K562 (cell line): ENCODE measurements around the gene ACSBG1. TPM values are rescaled to one million over a fixed set of nuclear protein-coding genes. Genes with fewer than 3 reads are reported as not detected.

Experiments
- ATAC-seq: fragments of 200-7000 bp; cut with Tn5 transposase; 3 replicates; pipeline ENCODE4 v1.9.1; 2020; ENCODE audit warnings: moderate library complexity
- BruUV-seq: library from RNA; stranded (reverse); fragments of 400-500 nt; replicated peaks from 2 replicates; lab custom pipeline; 2021; lab: Mats Ljungman, UMichigan
- CTCF ChIA-PET: fragments of 300-600 bp; formaldehyde crosslinking; extraction: SDS; loops from one replicate; lab custom pipeline; 2021; ENCODE audit warnings: low intra/inter-chr PET ratio; lab: Yijun Ruan, JAX
- POLR2A ChIA-PET: fragments of 300-600, 350-650 bp; sonication (Branson Sonifier 250); formaldehyde crosslinking; extraction: SDS; loops from one replicate; lab custom pipeline; 2021; ENCODE audit warnings: antibody characterized with exemption, inconsistent platforms; lab: Yijun Ruan, JAX
- DNase-seq, 4 experiments: peaks; one replicate each; pipeline versions ENCODE4 v3.0.0 to v3.0.0-alpha.2; 2011 to 2018; ENCODE audit warnings: low spot score in 3 of 4, mixed read lengths in 3 of 4; ENCODE audit errors: extremely low read depth in 1 of 4
- FAIRE-seq: peaks from 2 replicates; lab custom pipeline; 2011; peaks lifted over from hg19 to GRCh38; lab: Jason Lieb, UNC
- H2AFZ ChIP-seq: 2 replicates; pipeline ENCODE4 v1.6.0; 2011; ENCODE audit warnings: low read depth, low read length, control low read depth, inconsistent platforms
- H3K27ac ChIP-seq: fragments of 200-600 bp; 3 replicates; pipeline ENCODE4 v1.8.0; 2011; ENCODE audit warnings: low read depth, mild to moderate bottlenecking, control low read depth, inconsistent platforms, low read length, moderate library complexity, mixed read lengths; ENCODE audit errors: extremely low read depth
- H3K27me3 ChIP-seq, 2 experiments: fragments of 300-600 bp in 1 of 2; 2 replicates in 1 of 2; 3 replicates in 1 of 2; pipeline versions ENCODE4 v1.6.0 to v1.8.0; 2011; ENCODE audit warnings: inconsistent platforms in 2 of 2, low read length in 2 of 2, mild to moderate bottlenecking in 1 of 2, mixed read lengths in 1 of 2, moderate library complexity in 1 of 2; ENCODE audit not compliant: control insufficient read depth in 2 of 2, insufficient read depth in 2 of 2
- H3K36me3 ChIP-seq: fragments of 300-600 bp; 3 replicates; pipeline ENCODE4 v1.8.0; 2011; ENCODE audit warnings: mild to moderate bottlenecking, low read length, inconsistent platforms; ENCODE audit not compliant: control insufficient read depth, insufficient read depth
- H3K4me1 ChIP-seq, 2 experiments: fragments of 200-600 bp in 1 of 2; replicated peaks in 1 of 2; 2 replicates in 1 of 2; 3 replicates in 1 of 2; pipeline versions ENCODE4 v1.5.1 to v1.8.0; 2011; ENCODE audit warnings: inconsistent platforms in 2 of 2, low read length in 2 of 2, mild to moderate bottlenecking in 1 of 2, mixed read lengths in 1 of 2, moderate library complexity in 1 of 2; ENCODE audit not compliant: control insufficient read depth in 2 of 2, insufficient read depth in 2 of 2
- H3K4me2 ChIP-seq: 2 replicates; pipeline ENCODE4 v1.6.1; 2011; ENCODE audit warnings: low read length, control low read depth, inconsistent platforms, mixed read lengths; ENCODE audit not compliant: insufficient read depth
- H3K4me3 ChIP-seq: fragments of 200-600 bp; sonication (generic), shearing (Covaris generic); 2 replicates; pipeline ENCODE4 v1.5.1; 2016; ENCODE audit warnings: control low read depth, inconsistent platforms
- H3K79me2 ChIP-seq: fragments of 200-600 bp; 3 replicates; pipeline ENCODE4 v1.8.0; 2011; ENCODE audit warnings: low read length, inconsistent platforms; ENCODE audit not compliant: control insufficient read depth, insufficient read depth
- H3K9ac ChIP-seq, 2 experiments: 2 replicates each; pipeline versions ENCODE4 v1.6.0 to v1.6.1; 2011; ENCODE audit warnings: low read depth in 2 of 2, low read length in 2 of 2, control low read depth in 1 of 2, inconsistent platforms in 1 of 2, mild to moderate bottlenecking in 1 of 2, mixed read lengths in 1 of 2; ENCODE audit not compliant: insufficient read depth in 1 of 2
- H3K9me1 ChIP-seq: one replicate; pipeline ENCODE4 v1.6.0; 2011; ENCODE audit warnings: inconsistent platforms, mild to moderate bottlenecking, low read length, moderate library complexity; ENCODE audit not compliant: control insufficient read depth, insufficient read depth
- H3K9me3 ChIP-seq: replicated peaks from 2 replicates; pipeline ENCODE4 v1.5.1; 2011; ENCODE audit warnings: low read depth, low read length, inconsistent platforms; ENCODE audit not compliant: control insufficient read depth, insufficient read depth
- H4K20me1 ChIP-seq: replicated peaks from 2 replicates; pipeline ENCODE4 v1.6.1; 2011; ENCODE audit warnings: low read length, inconsistent platforms, mixed read lengths; ENCODE audit not compliant: control insufficient read depth, insufficient read depth
- C11orf30 ChIP-seq: fragments of 450-650 bp; IDR thresholded peaks from 2 replicates; pipeline ENCODE4 v1.6.1; 2016; ENCODE audit warnings: low read depth, mild to moderate bottlenecking
- NR4A1 ChIP-seq, 2 experiments: fragments of 250-450 bp in 1 of 2; fragments of 450-650 bp in 1 of 2; sonication (Bioruptor Pico) in 1 of 2; IDR thresholded peaks; 2 replicates each; pipeline versions ENCODE4 v1.4.0 to v1.6.1; 2016 to 2020; ENCODE audit warnings: mild to moderate bottlenecking in 2 of 2, missing compliant biosample characterization in 1 of 2, missing genetic modification characterization in 1 of 2, moderate library complexity in 1 of 2
- ZNF316 ChIP-seq: fragments of 450-650 bp; IDR thresholded peaks from 2 replicates; pipeline ENCODE4 v1.6.1; 2016
- ZNF589 ChIP-seq: fragments of 200-800 bp; sonication (Bioruptor generic); IDR thresholded peaks from 2 replicates; pipeline ENCODE4 v1.6.1; 2016; ENCODE audit warnings: low read depth, missing genetic modification characterization, missing compliant biosample characterization
- WGBS: fragments of 100-300 bp; shearing (Covaris generic); methylation state at CpG from one replicate; pipeline ENCODE4 v1.1.6; 2016; ENCODE audit warnings: low coverage, mixed read lengths; ENCODE audit not compliant: insufficient coverage; ENCODE audit errors: missing lambda C conversion rate; 5-methylcytosine and 5-hydroxymethylcytosine counted together
- in situ Hi-C: fragments of 300-500 bp; cut with MboI; formaldehyde crosslinking; loops from 4 replicates; pipeline ENCODE4 v1.15.0; 2018; ENCODE audit warnings: inconsistent platforms, mixed read lengths
- intact Hi-C: fragments of 100-400 bp; cut with micrococcal nuclease; formaldehyde crosslinking; loops from 2 replicates; pipeline ENCODE4 v1.14.2; 2022
- polyA plus RNA-seq, 8 experiments: library from polyadenylated mRNA; depleted of rRNA in 4 of 8; stranded (reverse) in 5 of 8; unstranded in 3 of 8; fragments of >200 nt; fragmentation: Nextera tagmentation in 2 of 8; fragmentation: Illumina TruSeq in 1 of 8; extraction: Ambion mirVana in 2 of 8; extraction: Trizol in 1 of 8; gene quantifications; 2 replicates each; pipeline versions ENCODE4 v1.2.1 to v1.2.3, GENCODE V29; 2011 to 2014; ENCODE audit warnings: inconsistent platforms in 1 of 8, missing spikeins in 1 of 8
- total RNA-seq, 7 experiments: library from RNA; depleted of rRNA in 6 of 7; stranded (reverse); fragments of >200 nt in 6 of 7; fragmentation: Illumina TruSeq in 2 of 7; extraction: Trizol in 2 of 7; gene quantifications; 2 replicates each; pipeline versions ENCODE4 v1.2.1 to v1.2.3, GENCODE V29; 2011 to 2021; ENCODE audit warnings: low replicate concordance in 1 of 7

Gene ACSBG1
- total and polyA plus RNA-seq, 9 of the 15 experiments (the other 6 are each of a cell fraction or from before 2014, with no cell fraction given): 0.36 to 6.4 (median 2.5) TPM

DNA sequence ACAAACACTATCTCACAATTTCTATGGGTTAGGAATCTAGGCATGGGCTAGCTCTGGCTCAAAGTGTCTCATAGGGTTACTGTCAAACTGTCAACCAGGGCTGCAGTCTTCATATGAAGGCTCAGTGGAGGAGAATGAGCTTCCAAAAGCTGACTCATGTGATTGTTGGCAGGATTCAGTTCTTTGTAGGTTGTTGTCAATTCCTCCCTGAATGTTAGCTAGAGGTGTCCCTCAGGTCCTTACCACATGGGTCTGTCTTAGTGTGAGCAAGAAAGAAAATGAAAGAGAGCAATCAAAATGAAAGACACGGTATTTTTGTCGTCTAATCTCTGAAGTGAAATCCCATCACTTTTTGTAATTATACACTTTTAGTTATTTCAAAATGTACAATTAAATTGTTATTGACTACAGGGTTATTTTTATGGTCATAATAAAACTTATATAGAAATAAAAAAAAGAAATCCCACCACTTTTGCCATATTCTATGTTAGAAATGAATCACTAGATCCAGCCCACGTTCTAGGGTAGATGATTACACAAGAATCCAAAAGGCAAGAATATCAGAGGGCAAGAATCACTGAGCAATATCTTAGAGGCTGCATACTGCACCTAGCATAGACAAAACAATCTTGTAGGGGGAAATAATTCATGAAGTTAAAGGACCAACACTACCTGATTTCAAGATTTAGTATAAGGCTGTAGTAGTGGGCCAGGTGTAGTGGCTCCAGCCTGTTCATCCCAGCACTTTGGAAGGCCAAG is 8.4 kb downstream of the ACSBG1 start:
- 7% methylated on average over 3 of the region's 3 CpGs for WGBS
- no peaks in the 10 kb centered on the region for H3K36me3 ChIP-seq
- FAIRE-seq: no peak
- CTCF ChIA-PET: interaction anchor here (0.6 kb wide), 1 partner anchor 112 kb away, joined by 4 read pairs; no protein-coding TSS in a partner anchor
- ATAC-seq: no peak
- peaks cover 0 to 4% of the 10 kb centered on the region in 2 experiments; a peak in 1 of 5 replicates for H3K4me1 ChIP-seq
- H3K27ac ChIP-seq: no peak overlapping the region
- DNase-seq: no peak
- H3K9me1 ChIP-seq: no peaks in the 10 kb centered on the region
- H3K9ac ChIP-seq: no peak overlapping the region
- TF ChIP-seq C11orf30 (peak; percentile 19; the same call in 1 of the 2 replicates), ZNF316 (0 out of 2 replicates have a peak, but pooled peaks have one; percentile 17), ZNF589 (CRISPR knock-in tag) (no peak)
- in situ Hi-C loops: no loop called here
- no peak overlapping the region for H3K4me2 ChIP-seq
- peaks cover 5 to 12% of the 10 kb centered on the region in 2 experiments; a peak in 4 of 5 replicates for H3K27me3 ChIP-seq
- no peaks in the 10 kb centered on the region for H3K79me2 ChIP-seq
- no peak overlapping the region for H2AFZ ChIP-seq
- POLR2A ChIA-PET: no interaction called here
- no peaks in the 10 kb centered on the region for H4K20me1 ChIP-seq
- intact Hi-C loops: no loop called here
- BruUV-seq: no TSS peak
- H3K9me3 ChIP-seq: no peaks in the 10 kb centered on the region; the same call in 1 of the 2 replicates
- no peak overlapping the region for H3K4me3 ChIP-seq

GRCh38 chr15:78224023-78224411 is 10.3 kb downstream of the ACSBG1 start:
- no peaks in the 10 kb centered on the region; the same call in 1 of the 2 replicates for H3K9me3 ChIP-seq
- no peak overlapping the region for H3K4me2 ChIP-seq
- POLR2A ChIA-PET: no interaction called here
- H3K27ac ChIP-seq: no peak overlapping the region
- no peak overlapping the region for H3K4me3 ChIP-seq
- ATAC-seq (no peak), DNase-seq (no peak), FAIRE-seq (no peak)
- intact Hi-C loops (no loop called here), in situ Hi-C loops (no loop called here)
- H3K27me3 ChIP-seq: peaks cover 0 to under 1% of the 10 kb centered on the region in 2 experiments; a peak in 3 of 5 replicates
- no TSS peak for BruUV-seq
- H3K9me1 ChIP-seq: no peaks in the 10 kb centered on the region
- WGBS: 33% methylated on average over 2 of the region's 2 CpGs
- CTCF ChIA-PET: no interaction called here
- H3K4me1 ChIP-seq: no peaks in the 10 kb centered on the region
- no peaks in the 10 kb centered on the region for H3K79me2 ChIP-seq
- no peak overlapping the region; the same call in 1 of the 2 replicates for H2AFZ ChIP-seq
- H3K9ac ChIP-seq: no peak overlapping the region
- no peaks in the 10 kb centered on the region for H4K20me1 ChIP-seq
- H3K36me3 ChIP-seq: no peaks in the 10 kb centered on the region
- no peak for TF ChIP-seq NR4A1 (CRISPR knock-in tag; IDR thresholded peaks at IDR 0.05)
- no peak for TF ChIP-seq NR4A1 (tag; IDR thresholded peaks at IDR 0.05)
